NCI-H1694 treated with DMSO at 0.1 percent for 48 hours (cell line): Measurements from ENCODE around the gene KRT16.
"Not testable (repeated sequence)": the region's sequence is repeated elsewhere in the genome, so short reads cannot be mapped to it uniquely, and the experiment has no call there.

Experiments used
- DNase-seq: peaks from one replicate; lab custom pipeline; 2025; lab: John Stamatoyannopoulos, UW

KRT16 gene

GRCh38 chr17:41612376-41613160 lies at the start of gene KRT16:
TSS of gene KRT16 (minus strand) at chr17:41612767. CDS start at chr17:41612688, 79 bp downstream.
- not testable (repeated sequence) for DNase-seq

GRCh38 chr17:41660221-41660711 lies 47.7 kb upstream of the KRT16 start:
- no peak for DNase-seq

- DNase-seq: no peak
These were observed 47.1 kb upstream of the KRT16 start for GRCh38 chr17:41659427-41660212.

- no peak for DNase-seq
These were observed 46.3 kb upstream of the KRT16 start for GRCh38 chr17:41658846-41659245.

GRCh38 chr17:41657936-41658335 lies 45.4 kb upstream of the KRT16 start:
- no peak for DNase-seq

- DNase-seq: no peak
These were observed 44.7 kb upstream of the KRT16 start for GRCh38 chr17:41657176-41657754.

- no peak for DNase-seq
These were observed 43.9 kb upstream of the KRT16 start for GRCh38 chr17:41656249-41657023.

- peak; percentile 87 for DNase-seq
These were observed 43.1 kb upstream of the KRT16 start for GRCh38 chr17:41655611-41656111.

GRCh38 chr17:41654678-41655607 lies 42.4 kb upstream of the KRT16 start:
- no peak for DNase-seq

- DNase-seq: no peak
These were observed 41.5 kb upstream of the KRT16 start for GRCh38 chr17:41653892-41654677.

- DNase-seq: no peak
These were observed 40.9 kb upstream of the KRT16 start for GRCh38 chr17:41653421-41653820.

GRCh38 chr17:41652461-41652970 lies 39.9 kb upstream of the KRT16 start:
- no peak for DNase-seq

- peak; percentile 87 for DNase-seq
These were observed 39.3 kb upstream of the KRT16 start for GRCh38 chr17:41651625-41652460.

GRCh38 chr17:41650794-41651624 lies 38.4 kb upstream of the KRT16 start:
- DNase-seq: no peak

- no peak for DNase-seq
These were observed 37.5 kb upstream of the KRT16 start for GRCh38 chr17:41649923-41650519.

GRCh38 chr17:41648411-41649195 lies 36.0 kb upstream of the KRT16 start:
- peak; percentile 73 for DNase-seq
